D721Med (cell line): ENCODE results near the gene DNAL4.

Experiments
- DNase-seq: peaks from one replicate; pipeline ENCODE4 v3.0.0; 2011; ENCODE audit warnings: low spot score; ENCODE audit not compliant: insufficient read length
- FAIRE-seq: peaks from 2 replicates; lab custom pipeline; 2011; peaks lifted over from hg19 to GRCh38; lab: Jason Lieb, UNC
- CTCF ChIP-seq: IDR thresholded peaks from 2 replicates; pipeline ENCODE4 v1.5.1; 2012; ENCODE audit warnings: mild to moderate bottlenecking, control low read depth; ENCODE audit not compliant: insufficient read depth; ENCODE audit errors: missing control alignments

Gene DNAL4

GRCh38 chr22:38733329-38733723, 60.6 kb downstream of the DNAL4 start:
- DNase-seq (no peak), FAIRE-seq (no peak)
- peak; percentile 52 for TF ChIP-seq CTCF

GRCh38 chr22:38732251-38732815, 61.6 kb downstream of the DNAL4 start:
- FAIRE-seq = no peak
- TF ChIP-seq CTCF = no peak
- no peak for DNase-seq

DNA sequence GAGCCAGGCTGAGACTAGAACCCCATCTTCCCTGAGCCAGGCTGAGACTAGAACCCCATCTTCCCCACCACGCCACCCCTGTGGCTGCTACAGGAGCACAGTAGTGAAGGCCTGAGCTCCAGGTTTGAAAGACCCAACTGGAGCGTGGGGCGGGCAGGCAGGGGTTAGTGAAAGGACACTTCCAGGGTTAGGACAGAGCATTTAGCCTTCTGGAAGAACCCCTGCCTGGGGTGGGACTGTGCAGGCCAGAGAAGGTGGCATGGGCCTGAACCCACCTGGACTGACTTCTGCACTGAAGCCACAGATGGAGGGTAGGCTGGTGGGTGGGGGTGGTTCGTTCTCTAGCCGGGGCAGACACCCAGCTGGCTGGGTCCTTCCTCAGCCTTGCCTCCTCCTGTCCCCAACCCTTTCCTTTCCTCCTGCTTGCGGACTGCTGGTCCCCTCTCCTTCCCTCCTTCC, 62.2 kb downstream of the DNAL4 start:
- DNase-seq (no peak), FAIRE-seq (no peak)
- TF ChIP-seq CTCF = no peak

- DNase-seq = no peak
- TF ChIP-seq CTCF = no peak
- FAIRE-seq = no peak
Observed at GRCh38 chr22:38730411-38730871, 63.5 kb downstream of the DNAL4 start.

DNA sequence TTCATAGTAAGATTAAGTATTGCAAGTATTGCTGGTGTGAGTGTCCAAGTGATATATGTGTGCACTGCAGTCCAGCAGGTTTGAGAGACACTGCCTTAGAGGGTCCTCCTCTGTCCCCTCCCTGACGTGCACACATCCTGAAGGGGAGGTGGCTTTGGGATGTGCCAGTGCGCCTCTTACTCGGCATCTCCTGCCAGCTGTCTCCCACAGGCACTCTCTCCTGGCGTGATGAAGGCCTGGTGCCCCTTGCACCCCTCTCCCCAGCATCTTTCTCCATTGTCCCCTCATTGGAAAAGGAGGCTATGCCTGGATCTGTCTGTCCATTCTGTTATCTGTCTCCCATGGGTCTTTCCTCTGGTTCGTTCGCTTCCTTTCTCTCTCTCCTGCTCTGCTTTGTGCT, 64.0 kb downstream of the DNAL4 start:
- FAIRE-seq = no peak
- TF ChIP-seq CTCF = no peak
- no peak for DNase-seq

DNA sequence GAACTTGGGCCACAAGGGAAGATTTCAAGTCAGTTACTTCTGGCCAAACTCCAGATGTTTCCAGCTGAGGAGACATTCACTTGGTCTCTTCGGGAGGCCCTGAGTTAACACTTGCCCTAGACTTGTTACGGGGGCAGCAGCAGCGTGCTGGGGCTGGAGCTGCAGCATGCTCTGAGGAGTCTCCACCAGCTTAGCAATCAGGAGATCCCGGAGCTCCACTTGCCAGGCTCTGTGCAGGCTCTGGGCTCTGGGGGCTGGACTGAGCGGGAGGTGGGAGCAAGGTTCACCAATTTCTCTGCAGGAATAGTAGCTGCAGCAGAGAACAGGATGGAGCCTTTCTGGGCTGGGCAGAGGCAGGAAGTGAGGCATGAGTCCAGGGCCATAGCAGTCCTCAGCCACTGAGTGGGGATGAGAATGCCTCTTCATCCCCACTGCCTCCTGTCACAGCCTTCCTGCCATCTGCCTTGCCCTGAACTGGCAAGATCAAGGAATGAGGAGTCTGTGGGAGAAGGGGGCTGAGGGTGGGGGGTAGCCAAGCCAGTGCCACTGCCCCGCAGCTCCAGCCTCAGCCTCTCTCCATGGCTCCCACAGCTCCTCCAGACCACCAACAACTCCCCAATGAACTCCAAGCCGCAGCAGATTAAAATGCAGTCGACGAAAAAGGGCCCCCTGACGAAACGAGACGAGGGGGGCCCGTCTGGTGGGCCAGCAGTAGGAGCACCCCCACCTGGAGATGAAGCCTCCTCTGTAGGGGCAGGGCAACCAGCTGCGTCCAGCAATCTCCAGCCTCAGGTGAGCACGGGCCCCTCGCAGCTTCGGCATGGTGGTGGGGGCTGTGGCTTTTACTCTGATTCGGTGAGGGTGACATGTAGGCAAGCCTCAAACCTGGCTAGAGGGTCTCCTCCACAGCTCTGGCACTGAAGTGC, 64.8 kb downstream of the DNAL4 start:
- no peak for TF ChIP-seq CTCF
- DNase-seq (no peak), FAIRE-seq (no peak)
